ENCODE measurements around the gene ARL14EP. TPM values are rescaled to one million over a fixed set of nuclear protein-coding genes. Genes with fewer than 3 reads are reported as not detected.
A peak's percentile ranks its signal among the peaks of the same experiment; 100 is the strongest.

Gene ARL14EP
- total RNA-seq, 1 donor from 2014 or later: 27.1 TPM

DNA sequence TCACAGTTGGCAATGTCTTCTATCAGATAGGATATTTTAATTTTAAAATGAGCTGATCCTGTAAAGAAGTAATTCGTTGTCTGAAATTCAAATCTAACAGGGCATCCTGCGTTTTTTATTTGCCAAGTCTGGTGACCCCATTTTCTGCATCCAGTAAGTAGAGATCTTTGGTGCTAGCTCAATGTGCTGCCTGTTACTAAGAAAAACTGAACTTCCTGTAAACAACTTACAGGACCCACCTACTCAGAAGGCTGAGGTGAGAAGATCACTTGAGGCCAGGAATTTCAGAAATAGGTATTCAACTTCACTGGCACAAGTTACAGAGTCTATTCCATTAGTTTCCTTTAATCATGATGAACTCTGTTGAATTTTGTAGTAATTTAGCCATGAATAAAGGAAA is 4.0 kb downstream of the ARL14EP start:
- TF ChIP-seq, protein P1, sequence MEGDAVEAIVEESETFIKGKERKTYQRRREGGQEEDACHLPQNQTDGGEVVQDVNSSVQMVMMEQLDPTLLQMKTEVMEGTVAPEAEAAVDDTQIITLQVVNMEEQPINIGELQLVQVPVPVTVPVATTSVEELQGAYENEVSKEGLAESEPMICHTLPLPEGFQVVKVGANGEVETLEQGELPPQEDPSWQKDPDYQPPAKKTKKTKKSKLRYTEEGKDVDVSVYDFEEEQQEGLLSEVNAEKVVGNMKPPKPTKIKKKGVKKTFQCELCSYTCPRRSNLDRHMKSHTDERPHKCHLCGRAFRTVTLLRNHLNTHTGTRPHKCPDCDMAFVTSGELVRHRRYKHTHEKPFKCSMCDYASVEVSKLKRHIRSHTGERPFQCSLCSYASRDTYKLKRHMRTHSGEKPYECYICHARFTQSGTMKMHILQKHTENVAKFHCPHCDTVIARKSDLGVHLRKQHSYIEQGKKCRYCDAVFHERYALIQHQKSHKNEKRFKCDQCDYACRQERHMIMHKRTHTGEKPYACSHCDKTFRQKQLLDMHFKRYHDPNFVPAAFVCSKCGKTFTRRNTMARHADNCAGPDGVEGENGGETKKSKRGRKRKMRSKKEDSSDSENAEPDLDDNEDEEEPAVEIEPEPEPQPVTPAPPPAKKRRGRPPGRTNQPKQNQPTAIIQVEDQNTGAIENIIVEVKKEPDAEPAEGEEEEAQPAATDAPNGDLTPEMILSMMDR (IDR thresholded peaks at IDR 0.05; ENCODE audit: insufficient read depth, low read length, poor library complexity, severe bottlenecking): no peak
- Histone ChIP-seq H3K4me3 (ENCODE audit: low read depth, low read length) (no peak overlapping the region), H3K27me3 (ENCODE audit: control insufficient read depth, insufficient read depth, low read length) (no peaks in the 10 kb centered on the region), H3K36me3 (ENCODE audit: control insufficient read depth, insufficient read depth, low read length) (no peaks in the 10 kb centered on the region)
- no peak for DNase-seq (ENCODE audit: low read depth)

DNA sequence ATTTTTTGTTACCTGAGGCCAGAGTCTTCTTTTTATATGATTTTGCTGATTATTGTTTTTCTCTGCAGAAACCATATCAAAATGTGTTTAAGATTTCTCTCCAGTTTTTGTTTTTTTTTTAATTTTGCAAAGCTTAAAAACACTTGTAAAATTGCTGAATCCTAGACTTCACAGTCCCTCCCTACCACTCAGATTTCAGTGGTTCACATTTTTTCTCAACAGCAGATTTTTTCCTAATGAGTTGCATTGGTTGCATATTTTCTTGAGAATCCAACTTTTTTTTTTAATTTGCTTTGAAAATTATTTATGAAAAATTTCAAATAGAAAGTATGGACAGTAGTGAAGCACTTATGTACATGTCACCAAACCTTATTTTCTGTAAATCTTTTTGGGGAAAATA is 5.8 kb downstream of the ARL14EP start:
- Histone ChIP-seq H3K4me3 (ENCODE audit: low read depth, low read length) (no peak overlapping the region), H3K36me3 (ENCODE audit: control insufficient read depth, insufficient read depth, low read length) (no peaks in the 10 kb centered on the region), H3K27me3 (ENCODE audit: control insufficient read depth, insufficient read depth, low read length) (no peaks in the 10 kb centered on the region)
- TF ChIP-seq, protein P1 (IDR thresholded peaks at IDR 0.05; ENCODE audit: insufficient read depth, low read length, poor library complexity, severe bottlenecking): no peak
- no peak for DNase-seq (ENCODE audit: low read depth)

DNA sequence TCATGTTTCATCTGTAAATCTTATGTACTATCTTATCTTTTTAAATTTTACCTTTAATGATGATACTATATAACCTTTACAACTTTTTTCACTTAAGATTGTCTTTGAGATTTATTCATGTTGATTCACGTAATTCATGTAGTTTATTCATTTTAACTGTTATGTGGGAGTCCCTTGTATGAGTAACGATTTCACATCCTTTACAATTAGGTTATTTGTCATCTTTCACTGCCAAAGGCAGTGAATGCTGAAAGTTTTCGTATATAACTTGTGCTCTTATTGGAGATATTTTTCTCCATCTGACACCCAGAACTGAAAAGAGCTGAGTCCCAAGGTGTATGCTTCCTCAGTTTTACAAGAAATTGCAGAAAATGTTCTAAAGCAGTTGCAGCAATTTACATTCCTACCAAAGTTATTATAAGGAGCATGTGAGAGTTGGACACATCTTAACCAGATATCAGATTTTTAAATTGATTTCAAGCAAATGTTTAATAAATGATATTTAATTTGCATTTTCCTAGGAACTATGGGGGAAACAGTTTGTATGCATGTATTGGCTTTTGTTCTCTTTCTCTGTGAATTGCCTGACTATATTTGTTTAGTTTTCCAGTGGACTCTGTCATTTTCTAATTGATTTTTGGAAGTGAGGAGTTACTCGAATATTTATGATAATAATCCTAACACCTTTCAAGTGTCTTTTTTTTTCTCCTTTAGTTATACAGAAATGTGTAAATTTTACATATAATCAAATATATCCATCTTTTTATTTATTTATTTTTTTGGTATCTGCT is 6.4 kb downstream of the ARL14EP start:
- H3K36me3 ChIP-seq (ENCODE audit: control insufficient read depth, insufficient read depth, low read length): no peaks in the 10 kb centered on the region
- TF ChIP-seq, protein P1 (IDR thresholded peaks at IDR 0.05; ENCODE audit: insufficient read depth, low read length, poor library complexity, severe bottlenecking): no peak
- no peaks in the 10 kb centered on the region for H3K27me3 ChIP-seq (ENCODE audit: control insufficient read depth, insufficient read depth, low read length)
- H3K4me3 ChIP-seq (ENCODE audit: low read depth, low read length): no peak overlapping the region
- no peak for DNase-seq (ENCODE audit: low read depth)

GRCh38 chr11:30333405-30333804 is 10.5 kb downstream of the ARL14EP start:
- DNase-seq (ENCODE audit: low read depth): no peak
- Histone ChIP-seq H3K27me3 (ENCODE audit: control insufficient read depth, insufficient read depth, low read length) (no peaks in the 10 kb centered on the region), H3K4me3 (ENCODE audit: low read depth, low read length) (no peak overlapping the region), H3K36me3 (ENCODE audit: control insufficient read depth, insufficient read depth, low read length) (no peaks in the 10 kb centered on the region)
- TF ChIP-seq, protein P1 (IDR thresholded peaks at IDR 0.05; ENCODE audit: insufficient read depth, low read length, poor library complexity, severe bottlenecking): peak; percentile 55

GRCh38 chr11:30342736-30343166 is 19.8 kb downstream of the ARL14EP start:
- no peaks in the 10 kb centered on the region for H3K27me3 ChIP-seq (ENCODE audit: control insufficient read depth, insufficient read depth, low read length)
- no peak for DNase-seq (ENCODE audit: low read depth)
- no peaks in the 10 kb centered on the region for H3K36me3 ChIP-seq (ENCODE audit: control insufficient read depth, insufficient read depth, low read length)
- TF ChIP-seq, protein P1 (IDR thresholded peaks at IDR 0.05; ENCODE audit: insufficient read depth, low read length, poor library complexity, severe bottlenecking): no peak
- no peak overlapping the region for H3K4me3 ChIP-seq (ENCODE audit: low read depth, low read length)

GRCh38 chr11:30344085-30344484 is 21.2 kb downstream of the ARL14EP start:
- TF ChIP-seq, protein P1 (IDR thresholded peaks at IDR 0.05; ENCODE audit: insufficient read depth, low read length, poor library complexity, severe bottlenecking): no peak
- Histone ChIP-seq H3K27me3 (ENCODE audit: control insufficient read depth, insufficient read depth, low read length) (no peaks in the 10 kb centered on the region), H3K36me3 (ENCODE audit: control insufficient read depth, insufficient read depth, low read length) (no peaks in the 10 kb centered on the region), H3K4me3 (ENCODE audit: low read depth, low read length) (no peak overlapping the region)
- DNase-seq (ENCODE audit: low read depth): no peak

Data from kidney epithelial cell (primary cell).